NCI-H2029 (cell line): ENCODE results near the gene SLC25A23.

Experiments used
- DNase-seq: peaks from one replicate; lab custom pipeline; 2025; lab: John Stamatoyannopoulos, UW

Gene SLC25A23

GRCh38 chr19:6424939-6425731 is 34.5 kb downstream of the SLC25A23 start:
- peak; percentile 100 for DNase-seq

GRCh38 chr19:6424195-6424938 is 35.2 kb downstream of the SLC25A23 start, which contains the start of gene KHSRP:
TSS of gene KHSRP (minus strand) at chr19:6424811. CDS start at chr19:6424701, 110 bp downstream.
- no peak for DNase-seq

DNA sequence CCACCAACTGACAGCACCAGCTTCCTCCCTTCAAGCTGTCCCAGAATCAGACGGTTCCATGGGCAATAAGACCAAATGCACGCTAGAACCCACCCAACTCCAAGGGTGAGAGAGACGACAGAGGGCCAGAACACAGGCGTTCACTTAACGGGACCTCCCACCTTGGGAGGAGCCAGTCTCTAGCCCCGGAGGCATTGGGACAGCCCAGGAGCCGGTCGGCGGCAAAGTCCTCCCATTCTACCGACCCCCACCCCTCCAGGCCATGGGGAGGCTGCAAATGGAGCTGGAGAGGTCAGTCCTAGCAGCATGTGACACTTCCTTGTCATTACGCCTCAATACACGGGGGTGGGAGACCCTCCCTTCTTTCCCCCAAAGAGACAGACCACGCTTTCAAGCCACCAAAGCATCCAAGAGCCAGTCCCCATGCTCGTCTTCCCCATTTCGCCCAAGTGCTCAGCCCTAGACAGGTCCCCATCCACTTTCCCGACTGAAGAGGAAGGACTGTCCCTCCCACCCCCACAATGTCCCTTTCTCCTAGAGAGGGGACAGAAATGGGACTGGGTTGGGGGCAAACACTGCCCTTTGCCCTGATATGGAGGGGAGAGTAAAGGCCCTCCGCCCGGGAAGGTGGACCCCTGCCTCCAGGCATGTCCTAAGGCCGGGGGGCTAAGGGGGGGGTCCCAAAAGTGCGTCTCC is 35.9 kb downstream of the SLC25A23 start:
- DNase-seq: no peak

DNA sequence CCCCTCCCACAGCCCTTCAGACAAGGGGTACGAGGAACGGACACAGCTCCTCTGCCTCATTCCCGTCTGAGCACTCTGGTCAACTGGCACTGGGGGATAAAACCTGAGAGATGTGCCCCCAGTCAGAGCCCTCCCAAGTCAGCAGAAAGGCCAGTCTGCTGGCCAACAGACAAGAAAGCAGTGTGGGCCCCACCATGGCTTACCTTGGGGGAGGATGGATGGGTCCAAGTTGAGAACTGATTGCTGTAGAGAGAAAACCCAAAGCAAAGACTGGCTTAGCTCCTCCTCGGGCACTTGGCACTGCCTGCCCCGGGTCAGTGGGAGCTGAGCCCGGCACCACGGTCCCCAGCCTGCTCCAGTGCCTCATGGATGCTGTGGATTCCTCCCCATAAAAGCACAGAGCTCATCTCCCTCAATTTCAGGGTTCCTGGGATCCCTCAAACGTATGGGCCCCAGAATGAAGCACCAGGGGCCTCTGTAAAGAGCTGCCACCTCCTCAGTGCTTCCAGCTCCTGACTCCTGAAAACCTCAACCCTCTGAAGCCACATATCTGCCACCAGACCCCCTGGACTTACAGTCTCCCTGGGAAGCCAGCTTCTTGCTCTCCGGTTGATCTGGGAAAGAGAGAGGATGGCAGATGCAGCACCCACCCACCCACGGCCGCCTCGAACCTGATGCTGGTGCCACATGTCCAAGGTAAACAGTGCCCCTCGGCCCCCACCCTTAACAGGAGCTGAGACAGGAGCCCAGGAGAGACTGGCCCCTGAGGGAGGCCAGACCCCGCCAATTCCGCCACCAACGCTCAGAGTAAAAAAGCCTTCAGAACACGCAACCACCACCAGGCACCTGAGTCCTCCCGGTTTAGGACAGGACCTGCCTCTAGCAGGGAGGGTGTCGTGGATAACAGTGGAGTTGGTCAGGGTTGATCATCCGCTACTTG is 38.2 kb downstream of the SLC25A23 start:
- no peak for DNase-seq

- DNase-seq: no peak
Measured at GRCh38 chr19:6418562-6418932, 41.0 kb downstream of the SLC25A23 start.

DNA sequence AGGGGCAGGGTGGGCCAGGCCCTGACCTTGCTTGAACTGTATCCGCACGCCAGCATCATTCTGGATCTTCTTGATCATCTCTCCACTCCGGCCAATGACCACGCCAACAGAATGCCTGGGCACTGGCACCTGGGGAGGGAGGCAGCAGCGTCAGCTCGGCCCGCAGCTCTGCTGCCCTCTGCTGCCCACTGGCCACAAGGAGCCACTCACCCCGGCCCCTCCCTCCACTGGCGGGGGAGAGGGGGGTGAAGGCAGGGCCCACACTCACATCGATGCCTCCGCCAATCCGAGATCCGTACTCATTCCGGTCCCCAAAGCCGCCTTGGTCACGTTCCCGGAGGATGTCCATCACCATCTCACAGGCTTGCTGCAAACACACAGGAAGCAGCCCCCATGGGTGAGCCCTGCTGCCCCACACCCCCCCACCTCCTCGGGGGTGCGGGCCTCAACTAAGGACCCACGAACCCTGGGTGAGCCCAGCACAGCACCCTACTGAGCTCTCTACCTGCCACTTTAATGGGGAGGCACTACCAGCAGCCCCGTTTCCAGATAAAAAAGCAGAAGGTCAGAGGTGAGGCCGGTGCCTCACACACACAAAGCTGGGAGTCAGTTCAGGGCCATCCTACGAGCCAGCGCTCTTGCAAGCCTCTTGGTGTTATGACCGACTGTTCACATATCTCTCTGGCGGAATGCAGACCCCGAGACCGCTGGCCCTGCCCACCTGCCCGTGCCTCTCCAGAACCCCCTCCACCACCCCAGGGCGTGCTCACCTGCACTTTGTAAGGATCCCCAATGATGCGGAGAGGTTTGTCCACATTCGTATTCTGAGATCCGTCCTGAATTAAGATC is 41.7 kb downstream of the SLC25A23 start:
- no peak for DNase-seq

DNA sequence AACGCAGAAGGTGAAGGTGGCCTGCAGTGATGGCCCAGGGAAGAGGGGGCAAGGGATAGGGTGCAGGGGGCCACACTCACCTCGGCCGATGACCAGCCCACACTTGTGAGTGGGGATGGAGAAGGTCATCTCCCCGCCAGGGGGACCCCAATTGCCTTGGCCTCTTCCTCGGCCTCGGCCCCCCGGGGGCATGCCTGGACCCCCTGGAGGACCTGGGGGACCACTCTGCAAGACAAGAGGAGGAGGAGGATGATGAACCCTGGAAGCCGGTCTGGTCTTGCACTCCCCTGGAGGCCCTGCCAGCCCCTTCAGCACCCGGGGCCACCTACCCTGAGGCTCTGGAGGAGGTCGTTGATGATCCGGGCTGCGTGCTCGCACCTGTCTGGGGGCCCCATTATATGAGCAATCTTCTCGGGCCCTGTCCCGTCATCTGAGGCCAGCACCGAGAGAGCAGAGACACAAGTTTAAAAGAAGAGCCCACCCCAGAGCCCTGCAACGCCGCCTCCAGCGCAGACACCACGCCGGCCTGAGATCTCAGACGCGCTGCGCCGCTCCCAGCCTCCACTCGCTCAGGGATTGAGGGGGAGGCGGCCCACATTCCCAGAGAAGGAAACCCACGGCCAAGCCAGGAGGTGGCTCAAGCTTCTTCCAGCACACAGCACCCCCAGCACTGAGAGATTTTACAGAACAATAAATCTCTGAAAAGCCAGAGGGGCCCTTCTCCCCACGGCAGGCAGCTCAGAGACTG is 42.8 kb downstream of the SLC25A23 start:
- DNase-seq: no peak

- no peak for DNase-seq
Measured at GRCh38 chr19:6415591-6416190, 43.9 kb downstream of the SLC25A23 start.

- no peak for DNase-seq
Measured at GRCh38 chr19:6414793-6415590, 44.6 kb downstream of the SLC25A23 start.

- no peak for DNase-seq
Measured at GRCh38 chr19:6413721-6414643, 45.6 kb downstream of the SLC25A23 start.

GRCh38 chr19:6413291-6413690 is 46.3 kb downstream of the SLC25A23 start:
- DNase-seq: no peak

GRCh38 chr19:6412447-6413091 is 47.0 kb downstream of the SLC25A23 start:
- DNase-seq: peak; percentile 16

DNA sequence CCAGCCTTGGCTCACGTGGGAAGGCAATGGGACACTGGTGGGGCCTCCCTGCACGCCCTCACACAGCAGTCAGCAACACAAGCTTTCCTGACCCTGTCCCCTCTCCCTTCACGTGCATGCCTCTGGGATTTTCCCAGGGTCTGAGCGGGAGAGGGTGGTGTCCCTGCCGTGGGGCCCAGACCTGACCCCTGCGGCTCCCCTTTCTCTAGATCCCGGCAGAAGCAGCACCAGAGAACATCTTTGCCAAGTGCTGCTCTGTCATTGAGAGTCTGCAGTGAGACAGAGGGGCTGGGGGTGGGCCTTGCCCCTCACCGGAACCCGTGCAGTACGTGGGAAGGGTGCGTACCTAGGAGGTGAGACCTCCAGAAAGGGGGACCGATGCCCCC is 47.5 kb downstream of the SLC25A23 start:
- DNase-seq: no peak

- no peak for DNase-seq
Measured at GRCh38 chr19:6409346-6409745, 50.2 kb downstream of the SLC25A23 start.

- DNase-seq: no peak
Measured at GRCh38 chr19:6406401-6406800, 53.2 kb downstream of the SLC25A23 start.

DNA sequence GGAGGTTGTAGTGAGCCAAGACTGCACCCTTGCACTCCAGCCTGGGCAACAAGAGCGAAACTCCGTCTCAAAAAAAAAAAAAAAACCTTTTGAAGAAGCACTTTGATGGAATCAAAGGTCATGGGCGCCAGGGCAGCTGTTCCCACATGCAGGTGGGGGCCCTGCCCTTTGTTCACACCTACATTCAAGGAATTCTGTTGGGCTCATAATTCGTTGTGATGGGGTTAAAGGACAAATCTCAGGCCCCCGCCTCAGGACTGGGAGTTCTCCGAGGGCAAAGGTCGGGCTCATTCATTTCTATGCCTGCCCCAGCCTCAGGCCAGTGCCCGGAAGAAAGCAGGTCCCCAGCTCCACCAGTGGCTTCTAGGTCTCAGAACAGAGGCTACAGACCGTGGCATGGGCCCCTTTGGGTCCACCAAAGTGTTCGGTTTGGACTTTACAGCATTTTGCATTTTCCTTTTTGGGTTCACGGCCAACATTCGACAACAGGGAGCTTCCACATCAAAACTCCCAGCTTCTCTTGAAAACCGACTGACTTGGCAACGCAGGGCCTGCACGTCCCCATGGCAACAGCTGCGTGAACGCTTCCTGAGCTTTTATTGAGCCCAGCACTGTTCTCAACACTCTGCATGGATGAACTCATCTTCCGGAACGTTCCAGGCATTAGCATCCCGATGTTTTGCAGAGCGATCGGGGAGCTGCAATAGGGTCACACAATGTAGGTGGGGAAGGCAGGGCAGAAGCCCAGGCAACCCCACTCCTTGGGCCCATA is 56.6 kb downstream of the SLC25A23 start:
- DNase-seq: no peak
